Measurements from ENCODE around the gene DDX21. TPM values are rescaled to one million over a fixed set of nuclear protein-coding genes. Genes with fewer than 3 reads are reported as not detected.

DDX21 gene
- total and polyA plus RNA-seq, 2 of the 13 experiments (the other 11 are each of a cell fraction or from before 2014, with no cell fraction given) = 52.5 to 147 TPM

DNA sequence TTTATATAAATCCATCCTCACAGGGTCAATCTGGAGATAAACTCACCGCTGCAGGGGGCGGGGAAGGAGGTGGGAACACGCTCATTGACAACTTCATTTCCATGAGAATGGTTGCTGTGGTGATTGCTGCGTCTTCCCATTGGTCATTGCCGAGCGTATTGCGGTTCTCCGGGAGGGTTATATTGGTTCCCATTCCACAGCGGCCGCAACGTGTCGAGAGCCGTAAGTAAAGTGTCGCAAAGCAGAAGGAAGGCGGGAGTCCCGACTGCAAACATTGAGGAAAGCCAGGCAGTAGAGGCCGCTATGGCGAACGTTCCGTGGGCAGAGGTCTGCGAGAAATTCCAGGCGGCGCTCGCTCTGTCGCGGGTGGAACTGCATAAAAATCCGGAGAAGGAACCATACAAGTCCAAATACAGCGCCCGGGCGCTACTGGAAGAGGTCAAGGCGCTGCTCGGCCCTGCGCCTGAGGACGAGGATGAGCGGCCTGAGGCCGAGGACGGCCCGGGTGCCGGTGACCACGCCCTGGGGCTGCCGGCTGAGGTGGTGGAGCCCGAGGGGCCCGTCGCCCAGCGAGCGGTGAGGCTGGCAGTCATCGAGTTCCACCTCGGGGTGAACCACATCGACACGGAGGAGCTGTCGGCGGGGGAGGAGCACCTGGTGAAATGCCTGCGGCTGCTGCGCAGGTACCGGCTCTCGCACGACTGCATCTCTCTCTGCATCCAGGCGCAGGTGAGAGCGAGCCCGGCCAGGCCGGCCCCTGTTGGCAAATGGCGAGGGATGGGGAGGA, 32.8 kb downstream of the DDX21 start, which contains the start of gene KIFBP (continued):
- TF ChIP-seq, protein P1, sequence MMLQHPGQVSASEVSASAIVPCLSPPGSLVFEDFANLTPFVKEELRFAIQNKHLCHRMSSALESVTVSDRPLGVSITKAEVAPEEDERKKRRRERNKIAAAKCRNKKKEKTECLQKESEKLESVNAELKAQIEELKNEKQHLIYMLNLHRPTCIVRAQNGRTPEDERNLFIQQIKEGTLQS (CRISPR knock-in tag; IDR thresholded peaks at IDR 0.05) = no peak
- TF ChIP-seq, protein P2, sequence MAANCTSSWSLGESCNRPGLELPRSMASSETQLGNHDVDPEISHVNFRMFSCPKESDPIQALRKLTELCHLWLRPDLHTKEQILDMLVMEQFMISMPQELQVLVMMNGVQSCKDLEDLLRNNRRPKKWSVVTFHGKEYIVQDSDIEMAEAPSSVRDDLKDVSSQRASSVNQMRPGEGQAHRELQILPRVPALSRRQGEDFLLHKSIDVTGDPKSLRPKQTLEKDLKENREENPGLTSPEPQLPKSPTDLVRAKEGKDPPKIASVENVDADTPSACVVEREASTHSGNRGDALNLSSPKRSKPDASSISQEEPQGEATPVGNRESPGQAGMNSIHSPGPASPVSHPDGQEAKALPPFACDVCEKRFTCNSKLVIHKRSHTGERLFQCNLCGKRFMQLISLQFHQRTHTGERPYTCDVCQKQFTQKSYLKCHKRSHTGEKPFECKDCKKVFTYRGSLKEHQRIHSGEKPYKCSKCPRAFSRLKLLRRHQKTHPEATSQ (CRISPR knock-in tag; IDR thresholded peaks at IDR 0.05; ENCODE audit: borderline replicate concordance) = no peak; the same call in 1 of the 2 replicates
- TF ChIP-seq HNF1B (CRISPR knock-in tag; IDR thresholded peaks at IDR 0.05) = peak; percentile 88
- 0 out of 4 replicates have a peak, but pooled peaks of 1 of the 2 experiments have one; percentile 6 for TF ChIP-seq EP300 (IDR thresholded peaks at IDR 0.05; ENCODE audit: low read depth in 2 of 2, low read length in 2 of 2)
- no peak for TF ChIP-seq EP300 (CRISPR knock-in tag; IDR thresholded peaks at IDR 0.05; ENCODE audit: borderline replicate concordance)
- no peak for TF ChIP-seq MTA3 (CRISPR knock-in tag; IDR thresholded peaks at IDR 0.05)
- peak; percentile 81; the same call in 1 of the 2 replicates for TF ChIP-seq TARDBP (CRISPR knock-in tag; IDR thresholded peaks at IDR 0.05)
- TF ChIP-seq CREBL2 (CRISPR knock-in tag; IDR thresholded peaks at IDR 0.05; ENCODE audit: borderline replicate concordance) = peak; percentile 79; the same call in 1 of the 2 replicates
- TF ChIP-seq, protein P3, sequence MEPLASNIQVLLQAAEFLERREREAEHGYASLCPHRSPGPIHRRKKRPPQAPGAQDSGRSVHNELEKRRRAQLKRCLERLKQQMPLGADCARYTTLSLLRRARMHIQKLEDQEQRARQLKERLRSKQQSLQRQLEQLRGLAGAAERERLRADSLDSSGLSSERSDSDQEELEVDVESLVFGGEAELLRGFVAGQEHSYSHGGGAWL (CRISPR knock-in tag; IDR thresholded peaks at IDR 0.05) = peak; percentile 63; the same call in 1 of the 2 replicates
- no peak for TF ChIP-seq MED13 (CRISPR knock-in tag; IDR thresholded peaks at IDR 0.05)
- no peak for TF ChIP-seq ZNF496 (CRISPR knock-in tag; IDR thresholded peaks at IDR 0.05; ENCODE audit: insufficient replicate concordance)
- no peak for TF ChIP-seq RBM39 (IDR thresholded peaks at IDR 0.05; ENCODE audit: low read depth, low read length, poor library complexity, severe bottlenecking)
- TF ChIP-seq, protein P4, sequence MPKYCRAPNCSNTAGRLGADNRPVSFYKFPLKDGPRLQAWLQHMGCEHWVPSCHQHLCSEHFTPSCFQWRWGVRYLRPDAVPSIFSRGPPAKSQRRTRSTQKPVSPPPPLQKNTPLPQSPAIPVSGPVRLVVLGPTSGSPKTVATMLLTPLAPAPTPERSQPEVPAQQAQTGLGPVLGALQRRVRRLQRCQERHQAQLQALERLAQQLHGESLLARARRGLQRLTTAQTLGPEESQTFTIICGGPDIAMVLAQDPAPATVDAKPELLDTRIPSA (CRISPR knock-in tag; IDR thresholded peaks at IDR 0.05; ENCODE audit: borderline replicate concordance) = peak; percentile 41; the same call in 1 of the 2 replicates
- TF ChIP-seq ZNF703 (CRISPR knock-in tag; IDR thresholded peaks at IDR 0.05; ENCODE audit: borderline replicate concordance) = peak; percentile 75; the same call in 1 of the 2 replicates
- TF ChIP-seq SMAD3 (CRISPR knock-in tag; IDR thresholded peaks at IDR 0.05) = 0 out of 2 replicates have a peak, but pooled peaks have one; percentile 53
- TF ChIP-seq ZNF280D (CRISPR knock-in tag; IDR thresholded peaks at IDR 0.05) = 0 out of 2 replicates have a peak, but pooled peaks have one; percentile 27

Measured in HepG2 (cell line).